Mesendoderm (in vitro differentiated cells): ENCODE measurements around the gene NIFK.
A peak's percentile ranks its signal among the peaks of the same experiment; 100 is the strongest.
"Not testable (repeated sequence)": the region's sequence is repeated elsewhere in the genome, so short reads cannot be mapped to it uniquely, and the experiment has no call there.

Experiments
- DNase-seq: peaks from one replicate; pipeline ENCODE4 v3.0.0; 2013
- H2AK5ac ChIP-seq: 2 replicates; pipeline ENCODE4 v1.6.1; 2013; ENCODE audit warnings: low read length, inconsistent platforms
- H2BK120ac ChIP-seq: 2 replicates; pipeline ENCODE4 v1.6.1; 2013; ENCODE audit warnings: low read depth, mild to moderate bottlenecking, low read length, moderate library complexity, mixed read lengths
- H2BK15ac ChIP-seq: replicated peaks from 2 replicates; pipeline ENCODE4 v1.6.1; 2013; ENCODE audit warnings: low read depth, mild to moderate bottlenecking, moderate library complexity
- H2BK5ac ChIP-seq: 2 replicates; pipeline ENCODE4 v1.6.1; 2013; ENCODE audit warnings: low read length, inconsistent platforms
- H3K18ac ChIP-seq: 2 replicates; pipeline ENCODE4 v1.6.1; 2013; ENCODE audit warnings: mild to moderate bottlenecking, low read length, mixed read lengths
- H3K23ac ChIP-seq: one replicate; pipeline ENCODE4 v1.6.1; 2013; ENCODE audit warnings: low read length
- H3K27ac ChIP-seq: 2 replicates; pipeline ENCODE4 v1.5.1; 2013; ENCODE audit warnings: low read depth, mild to moderate bottlenecking, inconsistent platforms, low read length, moderate library complexity
- H3K27me3 ChIP-seq: 2 replicates; pipeline ENCODE4 v1.6.1; 2013; ENCODE audit warnings: low read length, control low read depth, mild to moderate bottlenecking, inconsistent platforms; ENCODE audit not compliant: insufficient read depth, poor library complexity
- H3K36me3 ChIP-seq: 2 replicates; pipeline ENCODE4 v1.6.1; 2013; ENCODE audit warnings: low read length, inconsistent platforms; ENCODE audit not compliant: control insufficient read depth, insufficient read depth
- H3K4ac ChIP-seq: one replicate; pipeline ENCODE4 v1.6.1; 2013; ENCODE audit warnings: low read depth, mild to moderate bottlenecking, low read length, moderate library complexity
- H3K4me1 ChIP-seq: 2 replicates; pipeline ENCODE4 v1.6.1; 2013; ENCODE audit warnings: low read depth, low read length, inconsistent platforms; ENCODE audit not compliant: control insufficient read depth
- H3K4me2 ChIP-seq: 2 replicates; pipeline ENCODE4 v1.6.1; 2013; ENCODE audit warnings: low read length
- H3K4me3 ChIP-seq: 2 replicates; pipeline ENCODE4 v1.5.1; 2013; ENCODE audit warnings: mild to moderate bottlenecking, low read length
- H3K56ac ChIP-seq: one replicate; pipeline ENCODE4 v1.6.1; 2013; ENCODE audit warnings: low read length
- H3K79me1 ChIP-seq: 2 replicates; pipeline ENCODE4 v1.6.1; 2013; ENCODE audit warnings: low read length, inconsistent platforms
- H3K79me2 ChIP-seq: 2 replicates; pipeline ENCODE4 v1.6.1; 2013; ENCODE audit warnings: mild to moderate bottlenecking, low read length; ENCODE audit not compliant: control insufficient read depth, insufficient read depth
- H3K9ac ChIP-seq: 2 replicates; pipeline ENCODE4 v1.6.1; 2013; ENCODE audit warnings: low read length, inconsistent platforms
- H4K5ac ChIP-seq: one replicate; pipeline ENCODE4 v1.6.1; 2013; ENCODE audit warnings: low read length
- H4K8ac ChIP-seq: one replicate; pipeline ENCODE4 v1.6.1; 2013; ENCODE audit warnings: low read depth, mild to moderate bottlenecking, control low read depth, low read length, moderate library complexity
- WGBS: extraction: QIAGEN DNeasy Blood & Tissue Kit; methylation state at CpG from one replicate; pipeline ENCODE4 v1.1.7; 2013; ENCODE audit warnings: low lambda C conversion rate, missing lambda C conversion rate; ENCODE audit not compliant: insufficient coverage; ENCODE audit errors: extremely low coverage; 5-methylcytosine and 5-hydroxymethylcytosine counted together

Gene NIFK

GRCh38 chr2:121707344-121707919, 29.2 kb downstream of the NIFK start:
- no peak overlapping the region for H3K18ac ChIP-seq
- no peak overlapping the region for H3K9ac ChIP-seq
- H2BK5ac ChIP-seq = no peak overlapping the region
- no peak overlapping the region for H3K4me2 ChIP-seq
- H3K23ac ChIP-seq = no peak overlapping the region
- H4K5ac ChIP-seq = no peak overlapping the region
- H2BK15ac ChIP-seq = no peak overlapping the region
- no peaks in the 10 kb centered on the region for H3K36me3 ChIP-seq
- H3K79me1 ChIP-seq = no peaks in the 10 kb centered on the region
- H4K8ac ChIP-seq = no peak overlapping the region
- H3K56ac ChIP-seq = no peak overlapping the region
- no peak overlapping the region for H2AK5ac ChIP-seq
- WGBS = no CpG with 5 or more reads among the region's 9 CpGs
- DNase-seq = no peak
- no peak overlapping the region for H3K4me3 ChIP-seq
- no peaks in the 10 kb centered on the region for H3K27me3 ChIP-seq
- no peaks in the 10 kb centered on the region for H3K4me1 ChIP-seq
- no peaks in the 10 kb centered on the region for H3K79me2 ChIP-seq
- no peak overlapping the region for H2BK120ac ChIP-seq
- H3K27ac ChIP-seq = no peak overlapping the region
- no peak overlapping the region for H3K4ac ChIP-seq

- Histone ChIP-seq H3K9ac (no peak overlapping the region), H4K8ac (no peak overlapping the region), H3K27me3 (no peaks in the 10 kb centered on the region), H3K79me1 (no peaks in the 10 kb centered on the region), H3K4ac (no peak overlapping the region), H4K5ac (no peak overlapping the region), H3K23ac (no peak overlapping the region), H2BK15ac (no peak overlapping the region), H3K4me2 (no peak overlapping the region), H3K27ac (no peak overlapping the region), H3K79me2 (no peaks in the 10 kb centered on the region), H2AK5ac (no peak overlapping the region), H3K18ac (no peak overlapping the region), H3K56ac (no peak overlapping the region), H3K4me1 (no peaks in the 10 kb centered on the region), H2BK5ac (no peak overlapping the region), H3K36me3 (no peaks in the 10 kb centered on the region), H2BK120ac (no peak overlapping the region), H3K4me3 (no peak overlapping the region)
- DNase-seq = no peak
- WGBS = no CpG with 5 or more reads among the region's 4 CpGs
These were observed 30.7 kb downstream of the NIFK start for GRCh38 chr2:121705958-121706357.

GRCh38 chr2:121705390-121705789, 31.3 kb downstream of the NIFK start:
- no peak overlapping the region for H2BK15ac ChIP-seq

GRCh38 chr2:121701761-121702160, 34.9 kb downstream of the NIFK start:
- H2AK5ac ChIP-seq, H3K4me1 ChIP-seq, H4K5ac ChIP-seq, H3K9ac ChIP-seq, H3K79me2 ChIP-seq, H3K27ac ChIP-seq, H3K4ac ChIP-seq, H2BK5ac ChIP-seq, H3K4me3 ChIP-seq, H3K23ac ChIP-seq, H3K36me3 ChIP-seq, H3K56ac ChIP-seq, H4K8ac ChIP-seq, H3K18ac ChIP-seq, H2BK120ac ChIP-seq, H2BK15ac ChIP-seq, DNase-seq, H3K4me2 ChIP-seq, H3K79me1 ChIP-seq, H3K27me3 ChIP-seq: not testable (repeated sequence)

More at GRCh38 chr2:121705390-121705789, 31.3 kb downstream of the NIFK start:
- no peak overlapping the region for H2AK5ac ChIP-seq
- no peak overlapping the region for H2BK5ac ChIP-seq
- no peaks in the 10 kb centered on the region for H3K36me3 ChIP-seq
- no peak overlapping the region for H3K4me2 ChIP-seq
- no peak overlapping the region for H3K4me3 ChIP-seq
- no peak overlapping the region for H3K18ac ChIP-seq
- H4K8ac ChIP-seq = no peak overlapping the region
- no CpG with 5 or more reads among the region's 8 CpGs for WGBS
- H3K27ac ChIP-seq = no peak overlapping the region
- H2BK120ac ChIP-seq = no peak overlapping the region
- H3K27me3 ChIP-seq = no peaks in the 10 kb centered on the region
- no peak overlapping the region for H3K4ac ChIP-seq
- no peaks in the 10 kb centered on the region for H3K4me1 ChIP-seq
- H4K5ac ChIP-seq = no peak overlapping the region
- no peaks in the 10 kb centered on the region for H3K79me2 ChIP-seq
- no peak overlapping the region for H3K56ac ChIP-seq
- H3K23ac ChIP-seq = no peak overlapping the region
- no peak overlapping the region for H3K9ac ChIP-seq
- no peaks in the 10 kb centered on the region for H3K79me1 ChIP-seq
- no peak for DNase-seq

- H2BK15ac ChIP-seq = no peak overlapping the region
- H3K27me3 ChIP-seq = no peaks in the 10 kb centered on the region
- H3K23ac ChIP-seq = no peak overlapping the region
- H3K56ac ChIP-seq = no peak overlapping the region
- no peaks in the 10 kb centered on the region for H3K4me1 ChIP-seq
- H3K9ac ChIP-seq = no peak overlapping the region
- H2BK120ac ChIP-seq = no peak overlapping the region
- no CpG with 5 or more reads among the region's 19 CpGs for WGBS
- H3K4me3 ChIP-seq = no peak overlapping the region
- H3K27ac ChIP-seq = no peak overlapping the region
- no peak overlapping the region for H2AK5ac ChIP-seq
- no peaks in the 10 kb centered on the region for H3K79me1 ChIP-seq
- no peak overlapping the region for H2BK5ac ChIP-seq
- H4K8ac ChIP-seq = no peak overlapping the region
- no peak overlapping the region for H3K4me2 ChIP-seq
- no peaks in the 10 kb centered on the region for H3K79me2 ChIP-seq
- H3K4ac ChIP-seq = no peak overlapping the region
- no peak overlapping the region for H4K5ac ChIP-seq
- peak; percentile 81 for DNase-seq
- H3K18ac ChIP-seq = no peak overlapping the region
- no peaks in the 10 kb centered on the region for H3K36me3 ChIP-seq
These were observed 37.0 kb downstream of the NIFK start for GRCh38 chr2:121699421-121700333.
